ENCODE data around the gene PLD6.

DNA sequence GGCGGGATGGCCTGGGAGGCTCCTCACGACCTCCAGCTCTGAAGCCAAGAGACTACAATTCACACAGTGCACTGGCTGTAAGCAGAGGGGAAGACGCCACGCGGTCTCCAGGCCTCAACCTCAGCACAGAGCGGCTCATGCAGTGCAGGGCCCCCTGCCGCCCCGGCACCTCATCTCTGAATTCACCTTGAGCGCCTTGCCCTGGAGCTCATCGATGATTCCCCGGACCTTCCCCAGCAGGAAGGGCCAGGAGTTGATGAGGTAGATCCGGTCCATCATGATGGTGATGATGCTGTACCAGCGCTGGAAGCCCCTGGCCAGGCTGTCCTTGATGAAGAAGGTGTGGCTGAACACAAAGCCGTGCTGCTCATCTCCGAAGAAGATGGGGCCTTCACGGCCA, 17.6 kb upstream of the PLD6 start:
- TF ChIP-seq POLR2A (IDR thresholded peaks at IDR 0.05) (no peak), EP300 (IDR thresholded peaks at IDR 0.05) (no peak), POLR2AphosphoS5 (IDR thresholded peaks at IDR 0.05) (no peak)
- TF ChIP-seq, protein P1, sequence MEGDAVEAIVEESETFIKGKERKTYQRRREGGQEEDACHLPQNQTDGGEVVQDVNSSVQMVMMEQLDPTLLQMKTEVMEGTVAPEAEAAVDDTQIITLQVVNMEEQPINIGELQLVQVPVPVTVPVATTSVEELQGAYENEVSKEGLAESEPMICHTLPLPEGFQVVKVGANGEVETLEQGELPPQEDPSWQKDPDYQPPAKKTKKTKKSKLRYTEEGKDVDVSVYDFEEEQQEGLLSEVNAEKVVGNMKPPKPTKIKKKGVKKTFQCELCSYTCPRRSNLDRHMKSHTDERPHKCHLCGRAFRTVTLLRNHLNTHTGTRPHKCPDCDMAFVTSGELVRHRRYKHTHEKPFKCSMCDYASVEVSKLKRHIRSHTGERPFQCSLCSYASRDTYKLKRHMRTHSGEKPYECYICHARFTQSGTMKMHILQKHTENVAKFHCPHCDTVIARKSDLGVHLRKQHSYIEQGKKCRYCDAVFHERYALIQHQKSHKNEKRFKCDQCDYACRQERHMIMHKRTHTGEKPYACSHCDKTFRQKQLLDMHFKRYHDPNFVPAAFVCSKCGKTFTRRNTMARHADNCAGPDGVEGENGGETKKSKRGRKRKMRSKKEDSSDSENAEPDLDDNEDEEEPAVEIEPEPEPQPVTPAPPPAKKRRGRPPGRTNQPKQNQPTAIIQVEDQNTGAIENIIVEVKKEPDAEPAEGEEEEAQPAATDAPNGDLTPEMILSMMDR (IDR thresholded peaks at IDR 0.05) = no peak
